MV-4-11 (cell line): Measurements from ENCODE around the gene UIMC1.
"Not testable (repeated sequence)": the region's sequence is repeated elsewhere in the genome, so short reads cannot be mapped to it uniquely, and the experiment has no call there.

Experiments used
- DNase-seq: peaks from one replicate; lab custom pipeline; 2025; lab: John Stamatoyannopoulos, UW

Gene UIMC1

DNA sequence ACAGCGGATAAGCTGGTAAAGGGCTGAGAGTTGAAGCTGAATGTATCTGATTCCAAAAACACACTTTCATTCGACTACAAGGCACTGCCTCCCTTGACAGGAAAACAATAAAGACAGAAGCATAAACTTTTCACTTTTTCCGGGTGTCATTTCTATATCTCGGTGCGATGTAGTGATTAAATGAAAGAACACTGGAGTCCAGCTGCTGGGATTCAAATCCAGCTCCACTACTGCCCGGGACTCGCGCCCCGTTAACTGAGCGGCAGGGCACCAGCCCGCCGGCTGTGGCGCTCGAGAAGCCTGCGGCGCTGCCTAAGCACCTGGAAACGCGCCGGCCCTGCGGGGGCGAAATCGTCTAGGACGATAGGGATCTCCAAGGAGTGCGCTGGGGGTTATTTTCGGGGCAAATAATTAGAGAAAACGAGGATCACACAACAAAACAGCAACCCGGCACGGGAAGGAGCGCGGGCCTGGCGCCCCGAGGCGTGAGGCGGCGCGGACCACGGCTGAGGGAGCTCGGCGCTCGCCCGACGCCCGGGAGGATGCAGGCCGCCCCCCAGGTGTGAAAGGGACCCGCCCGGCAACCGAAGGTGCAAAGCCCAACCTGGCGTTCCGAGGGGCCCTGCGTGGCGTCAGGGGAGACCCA lies 837 bp downstream of the UIMC1 start:
- DNase-seq = peak; percentile 20

DNA sequence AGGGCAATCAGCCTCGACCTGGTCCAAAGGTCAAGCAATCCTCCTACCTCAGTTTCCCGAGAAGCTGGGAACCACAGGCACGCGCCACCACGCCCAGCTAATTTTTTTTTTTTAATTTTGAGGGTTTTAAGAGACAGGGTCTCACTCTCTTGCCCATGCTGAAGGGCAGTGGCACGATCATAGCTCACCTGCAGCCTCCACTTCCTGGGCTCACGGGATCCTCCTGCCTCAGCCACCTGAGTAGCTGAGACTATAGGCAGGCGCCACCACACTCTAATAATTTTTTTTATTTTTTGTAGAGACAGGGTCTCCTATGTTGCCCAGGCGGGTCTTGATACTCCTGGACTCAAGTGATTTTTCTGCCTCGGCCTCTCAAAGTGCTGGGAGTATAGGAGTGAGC lies 1.6 kb downstream of the UIMC1 start:
- no peak for DNase-seq

DNA sequence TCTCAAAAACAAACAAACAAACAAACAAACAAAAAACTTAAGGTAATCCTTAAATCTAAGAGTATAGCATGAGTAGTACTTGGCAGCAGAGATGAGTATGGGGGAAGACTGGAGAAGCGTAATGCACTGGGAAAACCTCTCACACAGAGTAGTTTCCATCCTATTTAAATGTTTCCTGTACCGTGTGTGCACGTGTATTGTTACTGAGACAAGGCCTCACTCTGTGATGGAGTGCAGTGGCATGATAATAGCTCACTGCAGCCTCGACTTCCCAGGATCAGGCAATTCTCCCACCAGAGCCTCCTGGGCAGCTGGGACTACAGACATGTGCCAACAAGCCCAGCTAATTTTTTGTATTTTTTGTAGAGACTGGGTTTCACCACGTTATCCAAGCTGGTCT lies 2.9 kb downstream of the UIMC1 start:
- DNase-seq = no peak

DNA sequence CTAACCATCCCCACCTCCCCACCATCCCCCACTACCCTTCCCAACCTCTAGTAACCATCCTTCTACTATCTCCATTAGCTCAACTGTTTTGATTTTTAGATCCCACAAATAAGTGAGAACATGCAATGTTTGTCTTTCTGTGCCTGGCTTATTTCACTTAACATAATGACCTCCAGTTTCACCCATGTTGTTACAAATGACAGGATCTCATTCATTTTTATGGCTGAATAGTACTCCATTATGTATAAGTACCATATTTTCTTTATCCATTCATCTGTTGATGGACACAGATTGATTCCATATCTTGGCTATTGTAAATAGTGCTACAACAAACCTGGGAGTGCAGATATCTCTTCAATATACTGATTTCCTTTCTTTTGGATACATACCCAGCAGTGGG lies 7.1 kb downstream of the UIMC1 start:
- DNase-seq = not testable (repeated sequence)

DNA sequence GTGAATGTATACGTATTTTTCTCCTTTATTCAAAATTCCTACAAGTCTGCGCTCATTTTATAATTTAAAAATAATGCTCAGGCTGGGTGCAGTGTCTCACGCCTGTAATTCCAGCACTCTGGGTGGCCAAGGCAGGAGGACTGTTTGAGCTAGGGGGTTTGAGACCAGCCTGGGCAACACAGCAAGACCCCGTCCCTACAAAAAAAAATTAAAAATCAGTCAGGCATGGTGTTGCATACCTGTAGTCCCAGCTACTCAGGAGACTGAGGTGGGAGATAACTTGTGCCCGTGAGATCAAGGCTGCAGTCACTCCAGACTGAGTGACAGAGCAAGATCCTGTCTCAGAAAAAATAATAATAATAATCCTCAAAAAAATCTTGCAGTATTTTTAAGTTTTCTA lies 7.8 kb downstream of the UIMC1 start:
- no peak for DNase-seq

DNA sequence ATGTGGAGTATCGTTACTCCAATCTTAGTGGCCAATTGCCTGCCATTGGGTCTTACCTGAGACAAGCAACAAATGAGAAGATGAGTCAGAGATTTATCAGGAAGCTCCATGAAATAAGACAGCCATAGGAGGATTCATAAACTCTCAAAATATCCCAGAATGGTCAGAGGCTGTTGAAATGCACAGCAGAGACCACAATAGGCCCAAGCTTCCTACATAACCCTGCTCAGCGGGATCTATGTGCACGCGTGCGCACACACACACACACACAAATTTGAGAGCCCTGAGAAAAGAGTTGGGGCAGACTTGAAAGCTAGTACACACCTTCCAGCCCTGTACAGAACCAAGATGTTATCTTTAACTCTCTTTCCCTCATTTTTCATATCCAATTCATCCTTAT lies 9.8 kb downstream of the UIMC1 start:
- DNase-seq = peak; percentile 59

DNA sequence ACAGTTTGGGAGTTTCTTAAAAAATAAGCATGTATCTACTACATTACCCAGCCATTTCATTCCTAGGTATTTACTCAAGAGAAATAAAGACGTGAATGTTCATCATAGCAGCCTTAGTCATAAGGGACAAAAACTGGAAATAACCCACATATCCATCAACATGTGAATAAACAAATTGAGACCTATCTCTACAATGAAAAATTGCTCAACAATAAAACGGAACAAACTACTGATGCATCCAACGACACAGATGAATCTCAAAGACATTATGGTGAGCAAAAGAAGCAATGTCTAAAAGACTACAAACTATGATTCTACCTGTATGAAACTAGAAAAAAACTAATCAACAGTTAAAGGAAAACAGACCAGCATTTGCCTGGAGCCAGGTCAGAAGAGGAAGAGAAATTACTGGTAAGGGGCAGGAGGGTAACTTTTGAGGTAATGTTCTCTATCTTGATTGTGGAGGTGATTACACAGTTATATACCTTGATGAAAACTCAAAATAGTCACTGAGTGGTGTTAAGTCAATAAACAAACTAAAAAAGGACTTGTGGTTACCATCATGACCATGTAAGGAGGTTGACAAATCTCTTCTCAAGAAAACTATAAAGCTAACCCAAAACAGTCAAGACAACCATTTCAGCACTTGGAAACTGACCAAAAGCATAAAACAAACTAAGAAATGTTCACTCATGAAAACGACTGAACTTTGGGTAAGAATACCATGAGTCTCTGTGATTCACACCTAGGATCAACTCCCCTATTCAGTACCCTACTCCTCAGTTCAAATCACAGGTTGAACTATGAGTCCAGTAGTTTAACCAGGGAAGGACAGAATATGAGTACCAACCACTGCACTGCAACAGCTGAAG lies 10.4 kb downstream of the UIMC1 start:
- DNase-seq = peak; percentile 59

DNA sequence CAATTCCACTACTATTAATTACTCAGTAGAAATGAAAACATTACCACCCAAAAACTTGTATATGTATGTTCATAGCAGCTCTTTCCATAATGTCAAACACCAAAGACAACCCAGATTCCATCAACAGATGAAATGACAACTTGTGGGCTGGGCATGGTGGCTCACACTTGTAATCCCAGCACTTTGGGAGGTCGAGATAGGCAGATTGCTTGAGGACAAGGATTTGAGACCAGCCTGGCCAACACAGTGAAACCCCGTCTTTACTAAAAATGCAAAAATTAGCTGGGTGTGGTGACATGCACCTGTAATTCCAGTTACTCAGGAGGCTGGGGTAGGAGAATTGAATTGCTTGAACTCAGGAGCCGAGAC lies 11.5 kb downstream of the UIMC1 start:
- DNase-seq = no peak

DNA sequence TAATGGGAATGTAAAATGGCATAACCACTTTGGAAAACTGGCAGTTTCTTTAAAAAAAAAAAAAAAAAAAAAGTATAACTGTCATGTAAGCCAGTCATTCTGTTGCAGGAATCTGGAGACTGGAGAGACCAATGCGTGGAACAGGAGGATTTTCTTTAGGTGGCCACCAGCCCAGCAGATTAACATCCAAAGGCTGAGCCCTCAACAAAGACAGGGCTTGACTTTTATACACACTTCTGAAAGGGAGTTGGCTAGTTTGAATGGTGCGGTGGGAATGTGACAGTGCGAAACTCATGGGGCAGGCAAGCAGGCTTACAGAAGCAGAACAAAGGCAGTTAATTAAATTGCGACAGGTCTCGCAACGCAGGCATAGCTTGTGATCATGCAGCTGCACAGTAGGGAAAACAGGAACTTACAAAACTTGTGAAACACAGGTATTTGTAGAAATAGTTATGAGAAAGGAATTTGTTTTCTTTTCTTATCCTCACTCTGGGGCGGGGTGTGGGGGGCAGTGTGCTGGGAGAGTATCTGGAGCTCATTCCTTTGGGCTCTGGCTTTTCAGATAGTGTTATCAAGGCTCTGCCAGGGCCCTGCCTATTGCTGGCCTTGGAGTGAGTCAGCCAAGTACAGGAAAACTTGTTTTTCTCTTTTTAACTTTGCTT lies 12.0 kb downstream of the UIMC1 start:
- DNase-seq = peak; percentile 99

DNA sequence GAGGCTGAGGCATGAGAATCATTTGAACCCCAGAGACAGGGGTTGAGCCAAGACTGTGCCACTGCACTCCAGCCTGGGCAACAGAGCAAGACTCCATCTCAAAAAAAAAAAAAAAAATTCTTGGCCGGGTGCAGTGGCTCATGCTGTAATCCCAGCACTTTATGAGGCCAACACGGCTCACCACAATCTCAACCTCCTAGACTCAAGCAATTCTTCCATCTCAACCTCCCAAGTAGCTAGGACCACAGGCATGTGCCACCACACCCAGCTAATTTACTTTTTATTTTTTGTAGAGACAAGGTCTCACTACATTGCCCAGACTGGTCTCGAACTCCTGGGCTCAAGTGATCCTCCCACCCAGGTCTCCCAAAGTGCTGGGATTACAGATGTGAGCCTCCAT lies 13.5 kb downstream of the UIMC1 start:
- not testable (repeated sequence) for DNase-seq

DNA sequence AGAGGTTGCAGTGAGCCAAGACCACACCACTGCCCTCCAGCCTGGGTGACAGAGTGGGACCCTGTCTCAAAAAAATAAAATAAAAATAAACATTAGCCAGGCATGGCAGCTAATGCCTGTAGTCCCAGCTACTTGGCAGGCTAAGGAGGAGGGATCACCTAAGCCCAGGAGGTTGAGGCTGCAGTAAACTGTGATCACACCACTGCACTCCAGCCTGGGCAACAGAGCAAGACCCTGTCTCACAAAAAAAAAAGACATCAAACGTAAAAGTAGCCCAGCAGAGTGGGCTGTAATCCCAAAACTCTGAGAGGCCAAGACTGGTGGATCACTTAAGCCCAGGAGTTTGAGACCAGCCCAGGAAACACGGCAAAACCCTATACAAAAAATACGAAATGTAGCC lies 19.0 kb downstream of the UIMC1 start:
- DNase-seq = no peak

DNA sequence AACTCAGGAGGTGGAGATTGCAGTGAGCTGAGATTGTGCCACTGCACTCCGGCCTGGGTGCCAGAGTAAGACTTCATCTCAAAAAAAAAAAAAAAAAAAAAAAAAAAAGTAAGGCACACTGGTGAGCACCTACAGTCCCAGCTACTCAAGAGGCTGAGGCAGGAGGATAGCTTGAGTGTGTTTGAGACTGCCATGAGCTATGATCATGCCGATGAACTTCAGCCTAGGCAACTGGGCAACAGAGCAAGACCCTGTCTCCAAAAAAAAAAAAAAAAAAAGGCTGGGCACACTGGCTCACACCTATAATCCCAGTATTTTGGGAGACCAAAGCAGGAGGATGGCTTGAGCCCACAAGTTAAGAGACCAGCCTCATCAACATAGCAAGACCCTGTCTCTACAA lies 20.3 kb downstream of the UIMC1 start:
- no peak for DNase-seq

DNA sequence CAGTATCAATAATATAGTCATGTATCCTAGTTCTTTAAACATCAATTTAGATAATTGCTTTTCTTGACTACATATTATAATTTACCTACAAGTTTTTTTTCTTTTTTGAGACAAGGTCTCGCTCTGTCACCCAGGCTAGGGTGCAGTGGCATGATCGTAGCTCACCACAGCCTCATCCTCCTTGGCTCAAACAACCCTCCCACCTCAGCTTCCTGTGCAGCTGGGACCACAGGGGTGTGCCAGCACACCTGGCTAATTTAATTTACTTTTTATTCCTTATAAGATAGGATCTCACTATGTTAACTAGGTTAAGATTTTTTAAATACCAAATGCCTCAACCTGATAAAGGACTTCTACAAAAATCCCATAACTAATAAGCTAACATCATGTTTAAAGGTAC lies 21.1 kb downstream of the UIMC1 start:
- DNase-seq = no peak

DNA sequence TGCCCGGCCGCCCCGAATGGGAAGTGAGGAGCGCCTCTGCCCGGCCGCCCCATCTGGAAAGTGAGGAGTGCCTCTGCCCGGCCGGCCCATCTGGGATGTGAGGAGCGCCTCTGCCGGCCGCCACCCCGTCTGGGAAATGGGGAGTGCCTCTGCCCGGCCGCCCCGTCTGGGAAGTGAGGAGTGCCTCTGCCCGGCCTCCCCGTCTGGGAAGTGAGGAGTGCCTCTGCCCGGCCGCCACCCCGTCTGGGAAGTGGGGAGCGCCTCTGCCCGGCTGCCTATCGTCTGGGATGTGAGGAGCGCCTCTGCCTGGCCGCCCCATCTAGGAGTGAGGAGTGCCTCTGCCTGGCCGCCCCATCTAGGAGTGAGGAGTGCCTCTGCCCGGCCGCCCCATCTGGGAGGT lies 22.4 kb downstream of the UIMC1 start:
- not testable (repeated sequence) for DNase-seq

DNA sequence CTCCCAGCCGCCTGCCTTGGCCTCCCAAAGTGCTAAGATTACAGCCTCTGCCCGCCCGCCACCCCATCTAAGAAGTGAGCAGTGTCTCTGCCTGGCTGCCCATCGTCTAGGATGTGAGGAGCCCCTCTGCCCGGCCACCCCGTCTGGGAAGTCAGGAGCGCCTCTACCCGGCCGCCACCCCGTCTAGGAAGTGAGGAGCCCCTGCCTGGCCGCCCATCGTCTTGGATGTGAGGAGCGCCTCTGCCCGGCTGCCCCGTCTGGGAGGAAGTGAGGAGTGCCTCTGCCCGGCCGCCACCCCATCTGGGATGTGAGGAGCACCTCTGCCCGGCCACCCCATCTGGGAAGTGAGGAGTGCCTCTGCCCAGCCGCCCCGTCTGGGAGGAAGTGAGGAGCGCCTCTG lies 23.0 kb downstream of the UIMC1 start:
- DNase-seq = not testable (repeated sequence)

DNA sequence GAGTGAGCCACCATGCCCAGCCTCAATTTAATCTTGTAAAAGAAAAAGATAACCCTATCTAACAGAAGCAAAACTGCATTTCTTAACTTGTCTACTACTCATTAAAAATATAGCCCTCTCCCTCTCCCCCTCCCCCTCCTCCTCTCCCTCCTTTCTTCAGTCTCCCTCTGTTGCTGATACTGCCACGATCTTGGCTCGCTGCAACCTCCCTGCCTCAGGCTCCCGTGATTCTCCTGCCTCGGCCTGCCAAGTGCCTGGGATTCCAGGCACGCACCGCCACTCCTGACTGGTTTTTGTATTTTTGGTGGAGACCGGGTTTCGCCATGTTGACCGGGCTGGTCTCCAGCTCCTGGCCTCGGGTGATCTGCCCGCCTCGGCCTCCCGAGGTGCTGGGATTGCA lies 23.5 kb downstream of the UIMC1 start:
- DNase-seq = not testable (repeated sequence)

DNA sequence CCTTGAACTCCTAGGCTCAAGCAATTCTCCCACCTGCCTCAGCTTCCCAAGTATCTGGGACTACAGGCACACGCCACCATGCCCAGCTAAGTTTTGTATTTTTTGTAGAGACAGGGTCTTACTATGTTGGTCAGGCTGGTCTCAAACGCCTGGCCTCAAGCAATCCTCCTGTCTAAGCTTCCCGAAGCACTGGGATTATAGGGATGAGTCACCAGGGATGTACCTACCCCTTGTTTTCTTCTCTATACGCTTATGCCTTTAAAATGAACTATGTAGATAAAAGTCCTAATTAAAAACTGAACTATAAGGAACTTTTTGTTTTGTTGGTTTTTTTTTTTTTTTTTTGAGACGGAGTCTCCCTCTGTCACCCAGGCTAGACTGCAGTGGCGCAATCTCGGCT lies 25.8 kb downstream of the UIMC1 start:
- no peak for DNase-seq

DNA sequence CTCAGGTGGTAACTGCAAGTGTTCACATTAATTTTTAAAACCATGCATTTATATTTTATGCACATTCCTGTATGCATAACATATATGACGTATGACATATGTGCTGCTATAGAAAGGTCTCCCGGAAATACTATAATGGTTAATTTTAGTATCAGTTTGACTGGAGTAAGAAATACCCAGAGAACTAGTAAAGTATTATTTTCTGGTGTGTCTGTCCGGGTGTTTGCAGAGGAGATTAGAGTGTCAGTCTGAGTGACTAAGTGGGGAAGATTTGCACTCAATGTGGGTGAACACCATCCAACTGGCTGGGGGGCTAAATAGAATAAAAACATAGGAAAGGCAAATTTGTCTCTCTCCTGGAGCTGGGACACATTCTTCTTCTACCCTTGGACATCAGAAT lies 26.9 kb downstream of the UIMC1 start:
- DNase-seq = no peak

DNA sequence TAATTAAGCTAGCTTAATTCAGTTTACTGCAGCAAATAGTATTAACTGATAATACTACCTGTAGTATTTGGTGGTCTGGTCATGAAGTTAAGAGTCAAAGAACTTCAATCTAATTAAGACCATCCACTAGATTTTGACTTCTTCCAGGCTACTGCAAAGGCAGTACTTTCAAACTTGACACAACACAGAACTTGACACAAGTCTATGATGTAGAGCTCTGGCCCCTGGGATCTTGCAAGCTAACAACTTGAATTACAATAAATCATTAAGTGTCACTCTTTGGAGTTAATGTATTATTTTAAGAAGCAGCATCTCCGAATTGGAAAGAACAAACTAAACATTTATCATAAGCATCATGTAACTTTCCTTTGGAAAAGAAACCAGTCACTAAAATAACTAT lies 40.9 kb downstream of the UIMC1 start:
- DNase-seq = no peak

DNA sequence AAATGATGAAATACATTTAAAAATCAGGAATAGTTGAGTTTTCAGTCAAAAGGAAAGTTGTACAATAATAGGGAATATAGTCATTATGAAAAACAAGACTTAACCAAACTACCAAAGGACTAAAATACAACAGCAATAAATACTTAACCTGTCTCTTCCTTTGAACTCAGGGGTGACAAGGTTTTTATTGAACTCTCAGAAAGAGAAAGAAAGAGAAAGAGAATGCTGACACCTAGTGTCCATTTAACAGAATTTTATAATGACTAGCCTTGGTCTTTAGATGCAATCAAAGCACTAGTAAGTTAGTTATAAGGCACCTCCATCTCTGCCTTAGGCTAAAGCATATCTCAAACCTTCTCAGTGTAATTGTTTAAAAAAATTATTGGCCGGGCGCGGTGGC lies 47.5 kb downstream of the UIMC1 start:
- peak; percentile 39 for DNase-seq

DNA sequence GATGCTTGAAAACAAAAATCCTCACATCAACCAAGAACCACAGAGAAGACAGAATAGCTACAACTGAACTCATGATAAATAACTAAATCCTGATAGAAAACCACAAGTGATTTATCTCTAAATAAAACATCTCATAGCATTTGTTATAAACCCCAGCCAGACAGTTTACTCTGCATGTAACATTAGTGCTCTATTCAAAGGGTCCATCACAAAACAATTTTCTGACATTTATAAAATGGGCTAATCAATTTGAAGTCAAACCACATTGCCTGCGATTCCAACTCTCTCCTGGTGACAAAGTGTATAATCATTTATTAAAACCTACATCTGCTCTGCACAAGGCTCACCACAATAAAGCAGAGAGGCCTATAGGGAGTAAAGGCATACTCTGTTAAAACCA lies 49.8 kb downstream of the UIMC1 start:
- DNase-seq = no peak

DNA sequence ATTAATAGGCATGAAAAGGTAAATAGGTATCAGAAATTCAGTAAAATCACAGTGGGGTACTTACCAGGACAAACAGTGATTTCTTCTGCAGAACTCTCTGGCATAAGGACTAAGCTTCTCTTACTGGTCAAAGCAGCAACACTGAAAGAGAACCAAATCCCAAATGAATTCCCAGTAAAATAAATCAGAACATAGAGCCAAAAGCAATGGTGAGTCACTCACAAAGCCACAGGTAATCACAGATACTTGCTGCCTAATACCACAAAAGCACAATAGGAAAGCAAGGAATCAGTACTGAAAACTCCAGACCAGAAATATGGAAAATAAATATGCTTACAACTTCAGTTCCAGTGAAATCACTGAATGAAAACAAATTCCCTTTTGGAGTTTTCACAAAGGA lies 50.7 kb downstream of the UIMC1 start:
- DNase-seq = no peak

DNA sequence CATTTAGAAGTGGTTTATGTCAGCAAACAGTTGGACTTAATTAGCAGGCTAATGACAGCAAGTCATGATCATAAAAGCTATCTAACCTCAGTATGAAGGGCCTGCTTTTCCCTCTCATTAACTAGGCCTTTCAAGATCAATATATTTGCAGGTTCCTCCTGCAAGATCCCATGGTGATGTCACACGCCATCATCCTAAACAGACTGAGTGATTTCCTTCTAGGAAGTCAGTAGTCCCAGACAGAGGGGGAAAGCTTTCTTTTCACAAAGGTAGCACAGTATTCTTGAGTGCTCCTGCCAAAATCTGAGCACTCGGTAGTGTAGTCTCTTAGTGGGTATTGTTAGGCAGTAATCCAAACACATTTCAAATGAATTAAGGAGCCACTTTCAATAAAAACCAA lies 52.5 kb downstream of the UIMC1 start:
- no peak for DNase-seq
